SK-N-SH treated with all-trans-retinoic acid at 6 μM for 48 hours (cell line): ENCODE data around the gene GPR156.

Source experiments
- ARNTL ChIP-seq: fragments of 450-650 bp; formaldehyde crosslinking; IDR thresholded peaks from 2 replicates; pipeline ENCODE4 v1.5.0; 2020; ENCODE audit warnings: low read depth, mild to moderate bottlenecking, moderate library complexity, borderline replicate concordance
- BACH2 ChIP-seq: fragments of 250-450 bp; sonication (Bioruptor Pico); IDR thresholded peaks from 2 replicates; pipeline ENCODE4 v1.9.0; 2021; ENCODE audit warnings: mild to moderate bottlenecking, borderline replicate concordance
- CREB5 ChIP-seq: fragments of 250-450 bp; sonication (Bioruptor Pico); IDR thresholded peaks from 2 replicates; pipeline ENCODE4 v1.5.1; 2020; ENCODE audit warnings: low read depth, mild to moderate bottlenecking, moderate library complexity
- CSDC2 ChIP-seq: fragments of 250-450 bp; sonication (Bioruptor Pico); IDR thresholded peaks from 2 replicates; pipeline ENCODE4 v1.5.0; 2020; ENCODE audit warnings: mild to moderate bottlenecking, moderate library complexity
- ESRRG ChIP-seq: fragments of 250-450 bp; sonication (Bioruptor Pico); IDR thresholded peaks from 2 replicates; pipeline ENCODE4 v1.6.1; 2021; ENCODE audit warnings: mild to moderate bottlenecking
- PATZ1 ChIP-seq: fragments of 250-450 bp; sonication (Bioruptor Pico); IDR thresholded peaks from 2 replicates; pipeline ENCODE4 v1.8.0; 2020; ENCODE audit warnings: mild to moderate bottlenecking, moderate library complexity, borderline replicate concordance
- POU6F1 ChIP-seq: fragments of 250-450 bp; sonication (Bioruptor Pico); IDR thresholded peaks from 2 replicates; pipeline ENCODE4 v1.8.0; 2021; ENCODE audit warnings: low read depth, mild to moderate bottlenecking, moderate library complexity, borderline replicate concordance
- PPARA ChIP-seq: fragments of 250-450 bp; sonication (Bioruptor Pico); IDR thresholded peaks from 2 replicates; pipeline ENCODE4 v1.5.0; 2020; ENCODE audit warnings: mild to moderate bottlenecking, borderline replicate concordance
- RARB ChIP-seq: fragments of 250-450 bp; sonication (Bioruptor Pico); IDR thresholded peaks from 2 replicates; pipeline ENCODE4 v1.8.0; 2021; ENCODE audit warnings: mild to moderate bottlenecking, moderate library complexity
- SNAI2 ChIP-seq: fragments of 250-450 bp; sonication (Bioruptor Pico); IDR thresholded peaks from 2 replicates; pipeline ENCODE4 v1.5.0; 2020; ENCODE audit warnings: mild to moderate bottlenecking, moderate library complexity
- TSHZ2 ChIP-seq: fragments of 250-450 bp; sonication (Bioruptor Pico); IDR thresholded peaks from 2 replicates; pipeline ENCODE4 v1.5.0; 2020; ENCODE audit warnings: mild to moderate bottlenecking, moderate library complexity
- ZC3H10 ChIP-seq: fragments of 250-450 bp; sonication (Bioruptor Pico); IDR thresholded peaks from 2 replicates; pipeline ENCODE4 v1.5.1; 2021; ENCODE audit warnings: mild to moderate bottlenecking, moderate library complexity
- ZFP3 ChIP-seq: fragments of 250-450 bp; sonication (Bioruptor Pico); IDR thresholded peaks from 2 replicates; pipeline ENCODE4 v1.5.0; 2020; ENCODE audit warnings: mild to moderate bottlenecking, moderate library complexity
- ZNF70 ChIP-seq: fragments of 450-650 bp; formaldehyde crosslinking; IDR thresholded peaks from 2 replicates; pipeline ENCODE4 v1.5.0; 2020; ENCODE audit warnings: mild to moderate bottlenecking, moderate library complexity

GRCh38 chr3:120142236-120142635, 142.8 kb downstream of the GPR156 start:
- TF ChIP-seq CSDC2 (CRISPR knock-in tag) (no peak), POU6F1 (CRISPR knock-in tag) (no peak), BACH2 (CRISPR knock-in tag) (no peak), SNAI2 (CRISPR knock-in tag) (no peak), ZNF70 (CRISPR knock-in tag) (no peak), PATZ1 (CRISPR knock-in tag) (no peak), CREB5 (CRISPR knock-in tag) (no peak), ZC3H10 (CRISPR knock-in tag) (no peak), ZFP3 (CRISPR knock-in tag) (no peak), PPARA (CRISPR knock-in tag) (no peak), RARB (CRISPR knock-in tag) (no peak), ESRRG (CRISPR knock-in tag) (no peak), TSHZ2 (CRISPR knock-in tag) (no peak), ARNTL (CRISPR knock-in tag) (no peak)
